Muscle layer of duodenum (tissue), 2 donors: ENCODE measurements around the gene PPIA.
"Not testable (repeated sequence)": the region's sequence is repeated elsewhere in the genome, so short reads cannot be mapped to it uniquely, and the experiment has no call there.

Experiments used
- H3K27ac ChIP-seq: one replicate; pipeline ENCODE4 v1.7.0; 2013; ENCODE audit warnings: mild to moderate bottlenecking, low read length
- H3K27me3 ChIP-seq: one replicate; pipeline ENCODE4 v1.7.0; 2013; ENCODE audit warnings: low read depth, mild to moderate bottlenecking, control low read depth, low read length
- H3K36me3 ChIP-seq, 2 donors: one replicate each; pipeline ENCODE4 v1.7.0; 2013; ENCODE audit warnings: low read length in 2 of 2, control low read depth in 1 of 2, mild to moderate bottlenecking in 1 of 2; ENCODE audit not compliant: insufficient read depth in 2 of 2, control insufficient read depth in 1 of 2
- H3K4me1 ChIP-seq, 2 donors: one replicate each; pipeline ENCODE4 v1.7.0; 2013; ENCODE audit warnings: low read length in 2 of 2, mild to moderate bottlenecking in 2 of 2, control low read depth in 1 of 2, moderate library complexity in 1 of 2; ENCODE audit not compliant: insufficient read depth in 2 of 2, control insufficient read depth in 1 of 2
- H3K4me3 ChIP-seq, 2 donors: one replicate each; pipeline ENCODE4 v1.7.0; 2013; ENCODE audit warnings: low read length in 2 of 2, low read depth in 1 of 2, mild to moderate bottlenecking in 1 of 2
- H3K9me3 ChIP-seq, 2 donors: one replicate each; pipeline ENCODE4 v1.7.0; 2013; ENCODE audit warnings: low read length in 2 of 2, control low read depth in 1 of 2, mild to moderate bottlenecking in 1 of 2; ENCODE audit not compliant: control insufficient read depth in 1 of 2
- donor health status: healthy.

Gene PPIA

GRCh38 chr7:44793919-44794318 lies 2.6 kb upstream of the PPIA start:
- peaks cover 3 to 4% of the 10 kb centered on the region in 2 donors for H3K36me3 ChIP-seq
- no peak overlapping the region for H3K27ac ChIP-seq
- no peaks in the 10 kb centered on the region for H3K27me3 ChIP-seq
- H3K4me1 ChIP-seq, result peaks cover 4 to 15% of the 10 kb centered on the region in 2 donors
- no peak overlapping the region for H3K4me3 ChIP-seq
- no peaks in the 10 kb centered on the region for H3K9me3 ChIP-seq

- Histone ChIP-seq H3K9me3 (no peaks in the 10 kb centered on the region), H3K27ac (no peak overlapping the region), H3K36me3 (peaks cover 4 to 6% of the 10 kb centered on the region in 2 donors), H3K4me3 (no peak overlapping the region), H3K4me1 (peaks cover 4 to 19% of the 10 kb centered on the region in 2 donors), H3K27me3 (no peaks in the 10 kb centered on the region)
Measured at GRCh38 chr7:44794331-44794730, 2.1 kb upstream of the PPIA start.

- peak overlapping the region; percentile 62 to 81 for H3K4me3 ChIP-seq
- peak overlapping the region; percentile 99 for H3K27ac ChIP-seq
- no peaks in the 10 kb centered on the region for H3K9me3 ChIP-seq
- H3K27me3 ChIP-seq, result no peaks in the 10 kb centered on the region
- H3K4me1 ChIP-seq, result peaks cover 4 to 26% of the 10 kb centered on the region in 2 donors
- H3K36me3 ChIP-seq, result peaks cover 14 to 20% of the 10 kb centered on the region in 2 donors
Measured at GRCh38 chr7:44796034-44796503, 412 bp upstream of the PPIA start.

DNA sequence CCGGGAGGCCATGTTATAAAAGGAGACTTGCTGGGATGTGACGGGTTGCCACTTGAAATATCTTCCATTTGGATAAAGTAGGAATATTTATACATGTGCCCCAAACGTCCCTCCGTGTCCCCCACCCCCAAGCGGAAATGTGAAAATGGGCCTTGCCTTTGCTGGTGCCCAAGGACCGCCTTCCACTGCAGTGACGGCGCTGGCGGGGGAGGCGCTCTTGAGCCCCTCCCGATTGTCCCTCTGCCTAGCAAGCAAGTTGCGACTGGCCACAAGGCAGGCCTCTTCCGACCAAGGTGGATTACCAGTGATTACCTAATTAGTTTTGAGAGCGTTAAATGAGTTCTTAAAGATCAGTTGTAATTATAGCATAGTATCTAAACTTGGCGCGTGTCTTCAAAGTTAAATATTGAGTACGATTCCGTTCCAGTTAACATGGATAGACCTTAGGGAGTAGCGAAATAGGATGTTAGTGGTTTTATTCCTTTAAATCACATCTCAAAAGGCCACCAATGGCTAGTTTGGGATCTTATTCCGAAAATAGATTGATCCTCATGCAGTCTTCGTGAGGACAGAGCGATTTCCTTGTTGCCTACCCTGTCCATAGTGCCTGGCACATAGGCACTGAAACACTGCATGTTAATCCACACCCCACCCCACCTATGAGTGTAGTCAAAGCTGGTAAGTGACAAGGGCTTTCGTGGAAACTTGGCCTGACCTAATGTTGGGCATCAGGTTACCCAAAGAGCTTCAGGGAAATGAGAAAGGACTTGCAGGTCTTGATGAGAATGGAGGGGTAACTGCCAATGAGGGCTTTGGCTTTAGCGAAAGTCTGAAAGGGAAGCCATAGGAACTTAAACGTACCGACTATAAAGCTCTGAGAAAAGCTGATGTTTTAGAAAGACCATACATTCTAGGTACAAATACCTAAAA lies 1.1 kb downstream of the PPIA start:
- peak overlapping the region; percentile 99 for H3K27ac ChIP-seq
- no peaks in the 10 kb centered on the region for H3K27me3 ChIP-seq
- peaks cover 27 to 33% of the 10 kb centered on the region in 2 donors for H3K36me3 ChIP-seq
- H3K4me3 ChIP-seq, result peak overlapping the region; percentile 81 to 97
- H3K9me3 ChIP-seq, result no peaks in the 10 kb centered on the region
- H3K4me1 ChIP-seq, result peaks cover 4 to 26% of the 10 kb centered on the region in 2 donors

DNA sequence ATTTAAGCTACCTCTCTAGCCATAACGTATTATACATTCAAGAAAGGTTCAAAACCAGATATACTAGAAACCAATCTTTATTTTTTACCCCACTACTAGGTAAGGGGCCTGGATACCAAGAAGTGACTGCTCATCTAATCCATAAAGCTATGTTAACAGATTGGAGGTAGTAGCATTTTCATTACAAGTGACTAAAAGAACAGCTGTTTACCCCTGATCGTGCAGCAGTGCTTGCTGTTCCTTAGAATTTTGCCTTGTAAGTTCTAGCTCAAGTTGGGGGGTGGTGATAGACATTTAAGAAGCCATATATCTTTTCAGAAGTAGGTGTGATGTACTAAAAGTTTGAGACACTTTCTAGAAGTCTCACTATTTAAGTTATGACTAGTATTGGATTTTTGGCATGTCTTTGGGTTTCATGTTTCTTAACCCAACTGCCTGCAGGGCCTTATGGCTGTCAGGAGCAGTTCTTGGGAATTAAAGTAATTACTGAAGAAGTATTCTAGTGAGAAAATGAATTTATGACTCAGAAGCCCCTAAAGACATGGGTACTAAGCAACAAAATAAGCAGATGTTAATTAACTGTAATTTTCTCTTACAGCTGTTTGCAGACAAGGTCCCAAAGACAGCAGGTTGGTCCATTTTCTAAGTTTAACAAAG lies 2.3 kb downstream of the PPIA start:
- H3K4me1 ChIP-seq, result peaks cover 4 to 26% of the 10 kb centered on the region in 2 donors
- peaks cover 32 to 45% of the 10 kb centered on the region in 2 donors for H3K36me3 ChIP-seq
- peak overlapping the region; percentile 81 to 97 for H3K4me3 ChIP-seq
- H3K27me3 ChIP-seq, result no peaks in the 10 kb centered on the region
- peak overlapping the region; percentile 57 for H3K27ac ChIP-seq
- no peaks in the 10 kb centered on the region for H3K9me3 ChIP-seq

GRCh38 chr7:44799939-44800338 lies 3.5 kb downstream of the PPIA start:
- Histone ChIP-seq H3K4me1 (peaks cover 4 to 26% of the 10 kb centered on the region in 2 donors), H3K27me3 (no peaks in the 10 kb centered on the region), H3K36me3 (peaks cover 32 to 56% of the 10 kb centered on the region in 2 donors), H3K9me3 (no peaks in the 10 kb centered on the region), H3K4me3 (no peak overlapping the region), H3K27ac (no peak overlapping the region)

GRCh38 chr7:44801890-44802289 lies 5.4 kb downstream of the PPIA start:
- H3K4me3 ChIP-seq, result no peak overlapping the region
- peaks cover 32 to 53% of the 10 kb centered on the region in 2 donors for H3K36me3 ChIP-seq

GRCh38 chr7:44802418-44803025 lies 6.0 kb downstream of the PPIA start:
- H3K4me3 ChIP-seq, result no peak overlapping the region
- peaks cover 32 to 53% of the 10 kb centered on the region in 2 donors for H3K36me3 ChIP-seq
- H3K9me3 ChIP-seq, result no peaks in the 10 kb centered on the region
- no peaks in the 10 kb centered on the region for H3K27me3 ChIP-seq
- H3K4me1 ChIP-seq, result peaks cover 4 to 24% of the 10 kb centered on the region in 2 donors
- no peak overlapping the region for H3K27ac ChIP-seq

More at GRCh38 chr7:44801890-44802289, 5.4 kb downstream of the PPIA start:
- peaks cover 4 to 24% of the 10 kb centered on the region in 2 donors for H3K4me1 ChIP-seq
- H3K27ac ChIP-seq, result no peak overlapping the region
- no peaks in the 10 kb centered on the region for H3K27me3 ChIP-seq
- no peaks in the 10 kb centered on the region for H3K9me3 ChIP-seq

DNA sequence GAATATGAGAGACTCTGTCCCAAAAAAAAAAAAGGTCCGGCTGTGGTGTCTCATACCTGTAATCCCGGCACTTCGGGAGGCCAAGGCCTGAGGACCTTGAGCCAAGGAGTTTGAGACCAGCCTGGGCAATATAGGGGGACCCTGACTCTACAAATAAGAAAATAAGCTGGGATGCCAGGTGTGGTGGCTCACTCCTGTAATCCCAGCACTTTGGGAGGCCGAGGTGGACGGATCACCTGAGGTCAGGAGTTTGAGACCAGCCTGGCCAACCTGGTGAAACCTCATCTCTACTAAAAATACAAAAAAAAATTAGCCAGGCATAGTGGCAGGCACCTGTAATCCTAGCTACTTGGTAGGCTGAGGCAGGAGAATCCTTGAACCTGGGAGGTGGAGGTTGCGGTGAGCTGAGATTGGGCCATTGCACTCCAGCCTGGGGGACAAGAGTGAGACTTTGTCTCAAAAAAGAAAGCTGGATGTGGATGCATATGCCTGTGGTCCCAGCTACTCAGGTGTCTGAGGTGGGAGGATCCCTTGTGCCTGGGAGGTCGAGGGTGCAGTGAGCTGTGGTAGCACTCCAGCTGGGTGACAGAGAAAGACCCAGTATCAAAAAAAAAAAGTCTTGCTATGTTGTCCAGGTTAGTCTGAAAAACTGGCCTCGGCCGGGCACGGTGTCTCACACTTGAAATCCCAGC lies 7.5 kb downstream of the PPIA start:
- H3K4me1 ChIP-seq, result peaks cover 0 to 11% of the 10 kb centered on the region in 2 donors
- H3K36me3 ChIP-seq, result peaks cover 27 to 53% of the 10 kb centered on the region in 2 donors

GRCh38 chr7:44805950-44806349 lies 9.5 kb downstream of the PPIA start:
- no peak overlapping the region for H3K4me3 ChIP-seq
- H3K9me3 ChIP-seq, result no peaks in the 10 kb centered on the region
- no peaks in the 10 kb centered on the region for H3K4me1 ChIP-seq
- H3K27ac ChIP-seq, result no peak overlapping the region
- H3K36me3 ChIP-seq, result peaks cover 19 to 36% of the 10 kb centered on the region in 2 donors
- H3K27me3 ChIP-seq, result no peaks in the 10 kb centered on the region

More for the DNA sequence above, 7.5 kb downstream of the PPIA start:
- H3K27ac ChIP-seq, H3K9me3 ChIP-seq, H3K27me3 ChIP-seq, H3K4me3 ChIP-seq: not testable (repeated sequence)
